ENCODE data around the gene WDR74. TPM values are rescaled to one million over a fixed set of nuclear protein-coding genes. Genes with fewer than 3 reads are reported as not detected.

WDR74 gene
- total and polyA plus RNA-seq, 2 donors (not counting 1 experiment from before 2014, with no cell fraction given): 14.8 to 86.9 TPM

DNA sequence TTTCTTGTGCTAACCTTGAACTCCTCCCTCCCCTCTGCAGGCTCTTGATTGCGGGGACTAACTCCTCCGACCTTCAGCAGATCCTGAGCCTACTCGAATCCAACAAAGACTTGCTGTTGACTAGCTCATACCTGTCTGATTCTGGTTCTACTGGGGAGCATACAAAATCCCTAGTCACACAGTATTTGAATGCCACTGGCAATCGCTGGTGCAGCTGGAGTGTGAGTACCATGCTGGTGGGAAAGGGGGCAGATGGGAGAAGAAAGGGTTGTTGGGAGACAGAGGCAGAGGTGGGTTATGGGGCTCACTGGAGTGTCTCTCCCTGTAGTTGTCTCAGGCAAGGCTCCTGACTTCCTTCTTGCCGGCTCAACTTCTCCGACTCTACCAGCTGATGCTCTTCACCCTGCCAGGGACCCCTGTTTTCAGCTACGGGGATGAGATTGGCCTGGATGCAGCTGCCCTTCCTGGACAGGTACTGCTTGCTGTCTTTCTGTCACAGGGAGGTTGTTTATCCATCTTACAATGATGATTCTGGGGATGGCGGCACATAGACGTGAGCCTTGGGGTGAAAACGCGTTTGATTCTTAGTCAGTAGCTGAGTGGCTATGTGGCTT lies 45.9 kb upstream of the WDR74 start:
- no peak overlapping the region for H3K9ac ChIP-seq (ENCODE audit: insufficient read depth, low read length)
- peaks cover 20% of the 10 kb centered on the region for H3K4me1 ChIP-seq (ENCODE audit: control insufficient read depth, extremely low read depth, insufficient read depth, low read length)
- H3K36me3 ChIP-seq (ENCODE audit: control insufficient read depth, insufficient read depth, low read length): peaks cover 50% of the 10 kb centered on the region
- H3K27ac ChIP-seq (ENCODE audit: insufficient read depth, low read length): no peak overlapping the region
- peak overlapping the region; percentile 55 for H3K4me2 ChIP-seq (ENCODE audit: extremely low read depth, insufficient read depth, low read length)
- no peaks in the 10 kb centered on the region for H3K9me3 ChIP-seq (ENCODE audit: control insufficient read depth, insufficient read depth, low read depth, low read length)
- no peaks in the 10 kb centered on the region for H3K27me3 ChIP-seq (ENCODE audit: control insufficient read depth, insufficient read depth, low read length)
- H4K20me1 ChIP-seq (ENCODE audit: control insufficient read depth, extremely low read depth, insufficient read depth, low read length): peaks cover 2% of the 10 kb centered on the region
- TF ChIP-seq, protein P1, sequence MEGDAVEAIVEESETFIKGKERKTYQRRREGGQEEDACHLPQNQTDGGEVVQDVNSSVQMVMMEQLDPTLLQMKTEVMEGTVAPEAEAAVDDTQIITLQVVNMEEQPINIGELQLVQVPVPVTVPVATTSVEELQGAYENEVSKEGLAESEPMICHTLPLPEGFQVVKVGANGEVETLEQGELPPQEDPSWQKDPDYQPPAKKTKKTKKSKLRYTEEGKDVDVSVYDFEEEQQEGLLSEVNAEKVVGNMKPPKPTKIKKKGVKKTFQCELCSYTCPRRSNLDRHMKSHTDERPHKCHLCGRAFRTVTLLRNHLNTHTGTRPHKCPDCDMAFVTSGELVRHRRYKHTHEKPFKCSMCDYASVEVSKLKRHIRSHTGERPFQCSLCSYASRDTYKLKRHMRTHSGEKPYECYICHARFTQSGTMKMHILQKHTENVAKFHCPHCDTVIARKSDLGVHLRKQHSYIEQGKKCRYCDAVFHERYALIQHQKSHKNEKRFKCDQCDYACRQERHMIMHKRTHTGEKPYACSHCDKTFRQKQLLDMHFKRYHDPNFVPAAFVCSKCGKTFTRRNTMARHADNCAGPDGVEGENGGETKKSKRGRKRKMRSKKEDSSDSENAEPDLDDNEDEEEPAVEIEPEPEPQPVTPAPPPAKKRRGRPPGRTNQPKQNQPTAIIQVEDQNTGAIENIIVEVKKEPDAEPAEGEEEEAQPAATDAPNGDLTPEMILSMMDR (conservative IDR thresholded peaks at IDR 0.05 in 1 of 2, IDR thresholded peaks at IDR 0.05 in 1 of 2; ENCODE audit: low read depth in 1 of 2, low read length in 2 of 2): no peak
- TF ChIP-seq EZH2 (IDR thresholded peaks at IDR 0.05; ENCODE audit: low read length, missing control alignments): no peak
- peaks cover 59% of the 10 kb centered on the region for H3K79me2 ChIP-seq (ENCODE audit: control insufficient read depth, insufficient read depth, low read length)
- no peak overlapping the region for H2AFZ ChIP-seq (ENCODE audit: low read length)
- DNase-seq (ENCODE audit: low read depth in 2 of 2): no peak
- peak overlapping the region in 3 of 4 experiments; percentile 16 to 100 (median 49) for H3K4me3 ChIP-seq (replicated peaks in 1 of 4; ENCODE audit: control extremely low read depth in 1 of 4, insufficient read depth in 1 of 4, low read depth in 3 of 4, low read length in 4 of 4)

DNA sequence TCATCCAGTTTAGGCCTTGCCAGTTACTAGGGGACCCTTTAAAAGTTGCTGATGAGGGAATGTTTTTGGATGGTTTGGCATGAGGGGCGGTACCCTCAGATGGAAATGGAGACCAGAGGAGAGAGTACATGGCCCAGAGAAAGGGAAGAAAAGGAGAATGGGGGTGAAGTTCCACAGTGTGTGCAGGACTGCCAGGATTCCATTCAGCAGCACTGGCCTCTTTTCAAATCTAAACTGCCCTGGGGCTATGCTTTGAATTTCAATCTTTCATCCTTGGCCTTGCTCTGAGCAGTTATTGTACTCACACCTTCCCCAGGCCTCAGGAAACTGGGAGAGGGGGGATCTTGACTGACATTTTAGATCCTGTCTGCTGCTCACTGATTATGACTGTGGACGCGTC lies 44.3 kb upstream of the WDR74 start:
- TF ChIP-seq EZH2 (IDR thresholded peaks at IDR 0.05; ENCODE audit: low read length, missing control alignments): no peak
- TF ChIP-seq, protein P1 (conservative IDR thresholded peaks at IDR 0.05 in 1 of 2, IDR thresholded peaks at IDR 0.05 in 1 of 2; ENCODE audit: low read depth in 1 of 2, low read length in 2 of 2): no peak
- peak overlapping the region; percentile 98 to 100 (median 99) for H3K4me3 ChIP-seq (replicated peaks in 1 of 4; ENCODE audit: control extremely low read depth in 1 of 4, insufficient read depth in 1 of 4, low read depth in 3 of 4, low read length in 4 of 4)
- H3K27me3 ChIP-seq (ENCODE audit: control insufficient read depth, insufficient read depth, low read length): no peaks in the 10 kb centered on the region
- peaks cover 43% of the 10 kb centered on the region for H3K36me3 ChIP-seq (ENCODE audit: control insufficient read depth, insufficient read depth, low read length)
- H3K4me1 ChIP-seq (ENCODE audit: control insufficient read depth, extremely low read depth, insufficient read depth, low read length): peaks cover 26% of the 10 kb centered on the region
- peak overlapping the region; percentile 99 for H3K4me2 ChIP-seq (ENCODE audit: extremely low read depth, insufficient read depth, low read length)
- H3K9ac ChIP-seq (ENCODE audit: insufficient read depth, low read length): no peak overlapping the region
- no peak for DNase-seq (ENCODE audit: low read depth in 2 of 2)
- H3K79me2 ChIP-seq (ENCODE audit: control insufficient read depth, insufficient read depth, low read length): peaks cover 59% of the 10 kb centered on the region
- H4K20me1 ChIP-seq (ENCODE audit: control insufficient read depth, extremely low read depth, insufficient read depth, low read length): peaks cover 2% of the 10 kb centered on the region
- H2AFZ ChIP-seq (ENCODE audit: low read length): no peak overlapping the region
- H3K9me3 ChIP-seq (ENCODE audit: control insufficient read depth, insufficient read depth, low read depth, low read length): no peaks in the 10 kb centered on the region
- no peak overlapping the region for H3K27ac ChIP-seq (ENCODE audit: insufficient read depth, low read length)

DNA sequence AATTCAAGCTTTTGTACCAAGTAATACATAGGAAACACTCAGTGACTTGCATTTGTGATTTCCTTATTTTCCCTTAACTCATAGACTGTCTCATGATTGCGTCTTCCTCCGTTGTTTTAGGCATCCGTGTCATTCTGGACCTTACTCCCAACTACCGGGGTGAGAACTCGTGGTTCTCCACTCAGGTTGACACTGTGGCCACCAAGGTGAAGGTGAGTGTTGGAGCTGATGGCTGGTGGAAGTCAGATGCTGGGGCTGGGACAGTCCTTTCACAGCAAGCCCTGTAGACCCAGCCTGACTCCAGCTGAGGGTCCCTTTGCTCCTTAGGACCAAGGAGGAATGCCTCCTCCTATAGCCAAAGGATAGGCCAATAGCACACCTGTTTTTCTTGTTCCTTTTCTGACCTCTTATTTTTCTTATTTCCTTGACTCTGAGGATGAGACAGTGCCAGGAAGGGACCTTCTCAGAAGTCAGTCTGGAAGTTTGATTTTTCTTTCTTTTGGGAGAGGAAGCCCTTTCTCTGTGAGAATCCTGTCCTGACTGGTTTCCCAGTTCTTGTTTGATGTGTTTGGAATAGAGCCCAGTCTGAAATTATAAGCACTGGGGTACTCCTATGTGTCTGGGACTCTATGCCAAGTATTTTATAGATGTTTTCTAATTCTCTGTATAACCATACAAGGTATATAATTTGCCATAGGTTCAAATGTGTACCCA lies 43.6 kb upstream of the WDR74 start:
- TF ChIP-seq, protein P1 (conservative IDR thresholded peaks at IDR 0.05 in 1 of 2, IDR thresholded peaks at IDR 0.05 in 1 of 2; ENCODE audit: low read depth in 1 of 2, low read length in 2 of 2): no peak
- no peak for TF ChIP-seq EZH2 (IDR thresholded peaks at IDR 0.05; ENCODE audit: low read length, missing control alignments)
- Histone ChIP-seq H4K20me1 (ENCODE audit: control insufficient read depth, extremely low read depth, insufficient read depth, low read length) (peaks cover 2% of the 10 kb centered on the region), H3K4me2 (ENCODE audit: extremely low read depth, insufficient read depth, low read length) (peak overlapping the region; percentile 99), H3K9ac (ENCODE audit: insufficient read depth, low read length) (peak overlapping the region; percentile 55), H3K4me1 (ENCODE audit: control insufficient read depth, extremely low read depth, insufficient read depth, low read length) (peaks cover 25% of the 10 kb centered on the region), H3K4me3 (replicated peaks in 1 of 4; ENCODE audit: control extremely low read depth in 1 of 4, insufficient read depth in 1 of 4, low read depth in 3 of 4, low read length in 4 of 4) (peak overlapping the region; percentile 98 to 100 (median 99)), H3K27ac (ENCODE audit: insufficient read depth, low read length) (peak overlapping the region; percentile 100), H3K79me2 (ENCODE audit: control insufficient read depth, insufficient read depth, low read length) (peaks cover 59% of the 10 kb centered on the region), H2AFZ (ENCODE audit: low read length) (no peak overlapping the region), H3K36me3 (ENCODE audit: control insufficient read depth, insufficient read depth, low read length) (peaks cover 36% of the 10 kb centered on the region), H3K9me3 (ENCODE audit: control insufficient read depth, insufficient read depth, low read depth, low read length) (no peaks in the 10 kb centered on the region), H3K27me3 (ENCODE audit: control insufficient read depth, insufficient read depth, low read length) (no peaks in the 10 kb centered on the region)
- peak in 1 of 2 donors; percentile 28 for DNase-seq (ENCODE audit: low read depth in 2 of 2)

All from fibroblast of lung (primary cell).